SU-DHL-6 (cell line): ENCODE results near the gene PDLIM5.
"Not testable (repeated sequence)": the region's sequence is repeated elsewhere in the genome, so short reads cannot be mapped to it uniquely, and the experiment has no call there.

Source experiments
- H2AFZ ChIP-seq: fragments of 200-600 bp; sonication (generic); 2 replicates; pipeline ENCODE4 v1.6.1; 2014; ENCODE audit warnings: low read depth, mild to moderate bottlenecking, moderate library complexity, mixed read lengths, antibody characterized with exemption, low read length; ENCODE audit not compliant: severe bottlenecking
- H3F3A ChIP-seq: fragments of 200-600 bp; shearing (Covaris generic); 2 replicates; pipeline ENCODE4 v1.6.0; 2016; ENCODE audit warnings: antibody characterized with exemption, mild to moderate bottlenecking; ENCODE audit not compliant: insufficient read depth
- H3K27ac ChIP-seq: fragments of 200-600 bp; sonication (generic); 2 replicates; pipeline ENCODE4 v1.5.1; 2016; ENCODE audit warnings: low read depth, mild to moderate bottlenecking, low read length, moderate library complexity, mixed read lengths
- H3K27me3 ChIP-seq: fragments of 200-600 bp; sonication (generic), shearing (Covaris generic); 2 replicates; pipeline ENCODE4 v1.6.0; 2014; ENCODE audit warnings: mild to moderate bottlenecking, low read length
- H3K36me3 ChIP-seq: fragments of 200-600 bp; sonication (generic); 2 replicates; pipeline ENCODE4 v1.6.1; 2014; ENCODE audit warnings: mild to moderate bottlenecking, low read length, mixed read lengths
- H3K4me2 ChIP-seq: fragments of 300-600, 200-600 bp; shearing (Covaris generic), sonication (generic); 2 replicates; pipeline ENCODE4 v1.6.0; 2014; ENCODE audit warnings: low read length, low read depth, mild to moderate bottlenecking; ENCODE audit not compliant: poor library complexity, severe bottlenecking
- H3K4me3 ChIP-seq: fragments of 200-600 bp; sonication (generic); 2 replicates; pipeline ENCODE4 v1.5.1; 2014; ENCODE audit warnings: antibody characterized with exemption, low read length, mild to moderate bottlenecking, mixed read lengths; ENCODE audit not compliant: insufficient read depth, poor library complexity, severe bottlenecking
- H3K79me2 ChIP-seq: fragments of 200-600 bp; sonication (generic); 2 replicates; pipeline ENCODE4 v1.6.1; 2014; ENCODE audit warnings: mild to moderate bottlenecking, low read length, moderate library complexity; ENCODE audit not compliant: insufficient read depth
- H3K9ac ChIP-seq: fragments of 200-600 bp; sonication (generic); 2 replicates; pipeline ENCODE4 v1.7.0; 2014; ENCODE audit warnings: mild to moderate bottlenecking, low read length
- H3K9me2 ChIP-seq: fragments of 200-600 bp; sonication (generic); replicated peaks from 2 replicates; pipeline ENCODE4 v1.6.1; 2014; ENCODE audit warnings: low read length; ENCODE audit not compliant: insufficient read depth
- H3K9me3 ChIP-seq: fragments of 200-600 bp; sonication (generic); 2 replicates; pipeline ENCODE4 v1.6.1; 2014; ENCODE audit warnings: low read length, mixed read lengths; ENCODE audit not compliant: insufficient read depth
- H4K20me1 ChIP-seq: fragments of 200-600 bp; sonication (generic); 2 replicates; pipeline ENCODE4 v1.6.1; 2014; ENCODE audit warnings: low read depth, mild to moderate bottlenecking, antibody characterized with exemption, low read length, moderate library complexity, mixed read lengths
- CTCF ChIP-seq: fragments of 200-600 bp; sonication (generic); IDR thresholded peaks from one replicate; pipeline ENCODE4 v1.5.1; 2017; ENCODE audit warnings: antibody characterized with exemption, mild to moderate bottlenecking, low read length, moderate library complexity; ENCODE audit not compliant: insufficient read depth, poor library complexity, severe bottlenecking
- EZH2phosphoT487 ChIP-seq: fragments of 200-600 bp; sonication (generic), shearing (Covaris generic); conservative IDR thresholded peaks from 2 replicates; pipeline ENCODE4 v1.6.1; 2018; ENCODE audit warnings: mild to moderate bottlenecking, antibody characterized with exemption, low read length, moderate library complexity, mixed read lengths

The PDLIM5 gene

GRCh38 chr4:94451695-94452475 is at the start of gene PDLIM5:
TSS of gene PDLIM5 (plus strand) at chr4:94451942. CDS start at chr4:94455289, 3,347 bp downstream.
- Histone ChIP-seq H3K27me3 (no peaks in the 10 kb centered on the region), H3K9me2 (no peaks in the 10 kb centered on the region), H3K36me3 (no peaks in the 10 kb centered on the region), H3F3A (no peaks in the 10 kb centered on the region), H2AFZ (peak within 1 kb of the TSS; percentile 95), H3K4me3 (peak within 1 kb of the TSS; percentile 65), H4K20me1 (no peaks in the 10 kb centered on the region), H3K4me2 (peak within 1 kb of the TSS; percentile 87), H3K9me3 (no peaks in the 10 kb centered on the region), H3K79me2 (no peaks in the 10 kb centered on the region), H3K9ac (peak within 1 kb of the TSS; percentile 69), H3K27ac (no peak within 1 kb of the TSS)
- TF ChIP-seq CTCF (no peak), EZH2phosphoT487 (no peak)

- H2AFZ ChIP-seq, H3K79me2 ChIP-seq, H3K9me3 ChIP-seq, H3K27ac ChIP-seq, H4K20me1 ChIP-seq, H3K9me2 ChIP-seq, H3K4me2 ChIP-seq, H3K4me3 ChIP-seq, H3K9ac ChIP-seq, H3K27me3 ChIP-seq, H3F3A ChIP-seq, H3K36me3 ChIP-seq: not testable (repeated sequence)
Measured at GRCh38 chr4:94402439-94402838, 49.3 kb upstream of the PDLIM5 start.

GRCh38 chr4:94403751-94404150 is 48.0 kb upstream of the PDLIM5 start:
- H3K4me2 ChIP-seq, result no peak overlapping the region
- H3K4me3 ChIP-seq, result no peak overlapping the region
- no peaks in the 10 kb centered on the region for H3K9me2 ChIP-seq
- no peaks in the 10 kb centered on the region for H4K20me1 ChIP-seq
- H3K27ac ChIP-seq, result no peak overlapping the region
- no peaks in the 10 kb centered on the region for H3K79me2 ChIP-seq
- no peak overlapping the region for H2AFZ ChIP-seq
- no peaks in the 10 kb centered on the region for H3F3A ChIP-seq
- H3K9ac ChIP-seq, result no peak overlapping the region
- TF ChIP-seq CTCF (no peak), EZH2phosphoT487 (no peak)
- no peaks in the 10 kb centered on the region for H3K27me3 ChIP-seq
- no peaks in the 10 kb centered on the region for H3K9me3 ChIP-seq
- no peaks in the 10 kb centered on the region for H3K36me3 ChIP-seq

GRCh38 chr4:94406668-94407437 is 44.9 kb upstream of the PDLIM5 start:
- Histone ChIP-seq H3K9me2 (no peaks in the 10 kb centered on the region), H3K9me3 (no peaks in the 10 kb centered on the region), H3K27ac (no peak overlapping the region), H3K27me3 (no peaks in the 10 kb centered on the region), H3K9ac (no peak overlapping the region), H3K4me2 (no peak overlapping the region), H3F3A (no peaks in the 10 kb centered on the region), H3K79me2 (no peaks in the 10 kb centered on the region), H3K4me3 (no peak overlapping the region), H4K20me1 (no peaks in the 10 kb centered on the region), H2AFZ (no peak overlapping the region), H3K36me3 (no peaks in the 10 kb centered on the region)
- TF ChIP-seq EZH2phosphoT487, result no peak
- peak; percentile 17 for TF ChIP-seq CTCF
